ENCODE data around the gene EBF3. TPM values are rescaled to one million over a fixed set of nuclear protein-coding genes. Genes with fewer than 3 reads are reported as not detected.
A peak's percentile ranks its signal among the peaks of the same experiment; 100 is the strongest.

EBF3 gene
- polyA plus RNA-seq, 6 donors from 2014 or later: not detected

DNA sequence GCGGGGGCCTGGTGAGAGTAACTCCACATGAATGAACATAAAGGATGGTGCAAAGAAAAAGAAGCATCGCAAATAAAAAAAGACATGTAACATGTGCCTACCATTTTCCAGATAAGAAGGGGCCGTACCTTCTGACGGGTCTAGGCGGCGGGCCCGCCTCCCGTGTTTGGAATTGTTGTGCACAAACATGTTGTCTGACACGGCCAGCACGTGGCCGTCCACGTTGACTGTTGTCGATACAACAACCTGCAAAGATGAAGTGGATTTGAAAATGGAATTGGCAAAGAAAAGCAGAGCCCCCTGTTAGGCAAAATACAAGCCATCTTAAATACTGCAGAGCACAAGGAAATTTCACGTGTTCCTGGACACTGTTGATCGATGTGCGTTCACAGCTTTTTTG lies 90.7 kb downstream of the EBF3 start:
- Mint-ChIP-seq H3K27ac (no peak overlapping the region), H3K4me3 (no peak overlapping the region), H3K36me3 (no peaks in the 10 kb centered on the region), H3K9me3 (no peaks in the 10 kb centered on the region), H3K27me3 (peaks cover 0 to 18% (median 5%) of the 10 kb centered on the region in 3 donors), H3K4me1 (peaks cover 0 to 8% (median 4%) of the 10 kb centered on the region in 3 donors)
- DNase-seq (no peak), ATAC-seq (ENCODE audit: low read depth in 2 of 2) (no peak)

DNA sequence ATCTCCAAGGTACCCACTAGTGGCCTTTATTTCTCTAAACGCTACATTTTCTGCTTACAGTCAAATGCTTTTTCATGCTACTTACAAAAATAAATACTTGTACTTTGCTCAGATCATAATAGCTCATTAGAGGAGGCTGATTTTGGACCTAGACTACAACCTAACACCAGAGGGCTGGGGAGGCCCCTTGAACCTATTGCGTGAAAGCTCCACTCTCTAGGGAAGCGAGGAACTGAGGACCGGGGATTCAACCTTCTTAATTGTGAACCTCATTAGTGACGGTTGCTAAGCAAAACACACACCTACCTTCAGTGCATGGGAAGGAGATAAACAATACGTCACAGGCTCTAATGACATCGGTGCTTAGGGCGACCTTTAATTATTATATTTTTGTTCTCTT lies 92.1 kb downstream of the EBF3 start:
- DNase-seq: no peak
- Mint-ChIP-seq H3K27ac (no peak overlapping the region), H3K36me3 (no peaks in the 10 kb centered on the region), H3K9me3 (no peaks in the 10 kb centered on the region), H3K27me3 (peaks cover 0 to 18% (median 5%) of the 10 kb centered on the region in 3 donors), H3K4me1 (peaks cover 0 to 8% (median 4%) of the 10 kb centered on the region in 3 donors), H3K4me3 (no peak overlapping the region)
- ATAC-seq (ENCODE audit: low read depth in 2 of 2): no peak

DNA sequence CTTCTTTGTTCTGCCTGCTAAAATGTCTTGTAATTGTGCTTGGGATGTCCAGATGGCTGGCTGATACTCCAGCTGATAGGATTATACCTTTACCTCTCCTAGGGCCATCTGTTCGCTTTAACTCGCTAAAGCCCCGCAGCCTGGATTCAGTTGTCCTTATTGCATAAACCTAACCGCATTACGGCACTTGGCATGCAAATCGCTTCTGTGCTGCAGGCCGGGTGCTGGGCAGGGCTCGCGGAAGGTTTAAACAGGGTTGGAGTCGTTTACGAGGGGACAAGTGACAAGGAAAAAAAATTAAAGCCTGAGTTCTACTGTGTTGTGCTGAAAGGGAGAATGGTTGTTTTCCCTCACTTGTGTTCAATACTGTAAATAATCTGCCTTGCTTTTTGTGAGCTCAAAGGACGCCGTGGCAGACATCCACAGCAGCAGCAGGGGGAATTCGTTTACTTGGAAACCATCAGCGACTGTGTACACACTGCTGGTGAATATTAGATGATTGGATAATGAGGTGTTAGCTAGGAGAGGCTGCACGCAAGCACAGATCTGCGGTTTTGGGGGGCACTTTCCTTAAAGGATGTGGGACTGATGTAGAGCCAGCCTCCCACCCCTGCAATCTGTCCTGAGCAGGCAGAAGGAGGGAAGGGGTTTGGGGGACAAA lies 93.0 kb downstream of the EBF3 start:
- Mint-ChIP-seq H3K27ac (peak overlapping the region in 2 of 6 donors; percentile 39 to 52), H3K27me3 (peaks cover 0 to 18% (median 5%) of the 10 kb centered on the region in 3 donors), H3K4me1 (peaks cover 0 to 8% (median 4%) of the 10 kb centered on the region in 3 donors), H3K4me3 (no peak overlapping the region), H3K36me3 (no peaks in the 10 kb centered on the region), H3K9me3 (no peaks in the 10 kb centered on the region)
- no peak for ATAC-seq (ENCODE audit: low read depth in 2 of 2)
- no peak for DNase-seq

DNA sequence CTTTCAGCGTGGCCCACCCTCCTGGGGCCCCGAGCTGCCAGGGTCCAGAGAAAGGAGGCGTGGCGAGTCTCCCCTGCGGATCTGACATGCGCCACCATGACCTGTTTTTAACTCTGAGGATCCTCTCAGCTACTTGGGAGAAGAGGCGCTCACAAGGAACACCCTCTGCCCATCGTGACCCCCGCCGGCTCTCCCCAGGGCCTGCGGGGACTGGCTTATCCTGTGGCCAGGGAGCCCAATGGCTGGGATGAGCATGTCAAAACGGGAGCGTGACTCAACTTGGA lies 93.7 kb downstream of the EBF3 start:
- Mint-ChIP-seq H3K4me3 (no peak overlapping the region), H3K9me3 (no peaks in the 10 kb centered on the region), H3K27me3 (peaks cover 0 to 18% (median under 1%) of the 10 kb centered on the region in 3 donors), H3K36me3 (no peaks in the 10 kb centered on the region), H3K27ac (no peak overlapping the region), H3K4me1 (peaks cover 0 to 8% (median 4%) of the 10 kb centered on the region in 3 donors)
- no peak for ATAC-seq (ENCODE audit: low read depth in 2 of 2)
- DNase-seq: no peak

DNA sequence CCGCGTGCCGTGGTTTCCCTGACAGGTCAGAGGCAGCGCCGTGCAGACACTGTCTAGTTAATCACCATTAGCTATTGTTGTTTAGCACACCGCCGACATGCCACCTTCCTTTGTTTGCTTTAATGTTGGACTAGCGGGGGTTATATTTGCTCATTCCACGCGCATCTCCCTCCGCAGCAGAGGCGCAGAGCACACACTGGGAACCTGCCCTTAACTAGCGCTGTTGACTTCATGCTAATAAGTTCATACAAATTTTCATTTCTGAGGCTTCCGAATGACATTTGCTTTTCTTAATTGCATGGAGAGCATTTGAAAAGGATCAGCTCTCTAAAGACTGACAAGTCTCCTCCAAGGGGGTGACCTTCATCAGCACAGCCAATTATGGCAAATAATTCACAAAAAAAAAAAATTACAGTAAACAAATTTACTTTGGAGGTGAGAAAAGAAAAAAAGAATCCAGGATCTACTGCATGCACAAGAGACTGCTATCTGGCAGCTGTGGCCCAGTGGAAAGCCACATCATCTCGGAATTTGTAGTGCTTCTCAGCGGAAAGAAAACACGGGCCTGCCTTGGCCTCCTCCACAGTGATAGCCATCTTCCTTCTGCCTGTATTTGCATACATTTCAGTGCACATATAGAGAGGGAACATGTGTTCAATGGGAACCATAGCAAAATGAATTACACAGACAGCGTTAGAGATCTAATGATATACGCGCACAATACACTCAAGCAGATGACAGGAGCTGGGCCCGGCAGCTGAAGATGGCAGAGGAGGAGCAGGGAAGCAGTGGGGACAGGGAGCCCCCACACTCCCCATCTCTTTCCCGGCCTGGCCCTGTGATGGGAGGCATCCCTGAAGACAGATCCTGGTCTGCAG lies 94.2 kb downstream of the EBF3 start:
- Mint-ChIP-seq H3K4me3 (no peak overlapping the region), H3K4me1 (peaks cover 0 to 8% (median 4%) of the 10 kb centered on the region in 3 donors), H3K9me3 (no peaks in the 10 kb centered on the region), H3K36me3 (no peaks in the 10 kb centered on the region), H3K27me3 (peaks cover 0 to 18% (median 0%) of the 10 kb centered on the region in 3 donors), H3K27ac (no peak overlapping the region)
- DNase-seq (no peak), ATAC-seq (ENCODE audit: low read depth in 2 of 2) (no peak)

DNA sequence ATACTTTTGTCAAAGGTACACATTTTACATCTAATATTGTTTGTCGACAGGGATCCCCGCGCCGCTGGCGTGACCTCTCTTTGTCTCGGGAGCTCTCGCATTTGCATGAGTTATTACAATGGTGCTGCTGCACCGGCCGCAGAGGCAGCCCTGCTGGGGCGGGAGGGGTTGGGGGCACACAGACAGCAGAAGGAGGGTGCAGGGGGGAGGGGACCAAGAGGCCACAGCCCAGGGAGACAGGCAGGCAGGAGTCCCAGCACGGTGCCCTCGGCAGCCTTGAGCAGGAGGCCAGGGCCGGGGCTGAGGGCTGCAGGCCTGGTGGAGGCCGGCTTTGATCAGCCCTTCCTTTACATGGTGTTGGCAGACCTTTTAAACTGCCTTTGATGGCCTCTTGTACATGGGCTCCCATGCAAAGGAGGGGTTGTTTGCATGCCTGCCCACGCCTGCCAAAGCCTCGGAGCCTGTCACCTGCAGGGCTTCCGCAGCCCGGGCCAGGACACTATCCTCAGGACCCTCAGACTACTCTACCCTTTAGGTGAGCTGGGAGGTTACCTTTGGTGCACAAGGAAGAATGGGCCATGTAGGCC lies 95.5 kb downstream of the EBF3 start:
- Mint-ChIP-seq H3K4me1 (peaks cover 0 to 8% (median 4%) of the 10 kb centered on the region in 3 donors), H3K4me3 (no peak overlapping the region), H3K27me3 (peaks cover 0 to 18% (median 0%) of the 10 kb centered on the region in 3 donors), H3K27ac (no peak overlapping the region), H3K36me3 (no peaks in the 10 kb centered on the region), H3K9me3 (no peaks in the 10 kb centered on the region)
- DNase-seq (no peak), ATAC-seq (ENCODE audit: low read depth in 2 of 2) (no peak)

DNA sequence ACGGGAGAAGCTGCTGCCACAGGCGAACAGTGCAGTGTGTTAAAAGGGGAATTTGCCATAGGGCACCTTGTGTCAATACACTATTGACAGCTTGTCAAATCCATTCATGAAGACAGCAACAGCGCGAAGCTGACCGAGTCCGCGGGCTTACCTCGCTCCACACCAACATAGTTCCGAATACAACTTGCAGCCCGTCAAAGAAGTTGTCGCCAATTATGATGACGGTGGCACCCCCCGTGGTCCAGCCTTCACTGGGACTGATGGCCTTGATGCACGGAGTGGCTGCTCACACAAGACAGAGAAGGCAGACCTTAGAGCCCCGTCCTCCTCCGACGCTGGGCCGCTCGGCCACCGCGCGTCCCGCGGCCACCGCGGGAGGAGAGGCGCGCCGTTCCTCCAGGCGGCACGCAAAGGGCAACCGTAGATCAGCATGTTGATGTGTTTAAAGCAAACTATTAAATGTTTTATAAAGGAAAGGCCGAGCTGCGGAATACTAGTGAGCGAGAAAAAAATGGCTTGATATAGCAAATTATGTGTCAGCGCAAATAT lies 96.4 kb downstream of the EBF3 start:
- H3K36me3 Mint-ChIP-seq: no peaks in the 10 kb centered on the region
- peaks cover 0 to 18% (median 0%) of the 10 kb centered on the region in 3 donors for H3K27me3 Mint-ChIP-seq
- DNase-seq (no peak), ATAC-seq (ENCODE audit: low read depth in 2 of 2) (no peak)
- H3K4me3 Mint-ChIP-seq: no peak overlapping the region
- H3K27ac Mint-ChIP-seq: peak overlapping the region in 1 of 6 donors; percentile 57
- H3K9me3 Mint-ChIP-seq: no peaks in the 10 kb centered on the region
- H3K4me1 Mint-ChIP-seq: peaks cover 0 to 8% (median 4%) of the 10 kb centered on the region in 3 donors

DNA sequence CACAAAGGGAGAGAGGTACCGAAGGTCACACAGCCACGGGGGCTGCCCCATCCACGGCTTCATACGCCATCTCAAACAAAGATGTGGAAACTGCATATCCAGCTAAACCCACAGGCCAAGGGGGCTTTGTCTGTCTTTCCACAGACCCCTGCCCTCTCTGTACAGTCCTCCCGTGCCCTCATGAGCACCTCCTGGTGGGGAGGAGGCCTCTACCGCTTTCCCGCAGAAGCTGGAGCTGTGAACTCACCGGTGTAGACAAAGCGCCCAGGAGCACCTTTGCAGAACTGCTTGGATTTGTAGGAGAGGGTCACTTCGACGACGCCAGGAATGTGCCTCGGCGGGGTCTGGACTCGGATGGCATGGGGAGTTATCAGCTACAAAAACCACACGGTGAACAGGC lies 97.2 kb downstream of the EBF3 start:
- H3K36me3 Mint-ChIP-seq: no peaks in the 10 kb centered on the region
- peaks cover 0 to 18% (median 0%) of the 10 kb centered on the region in 3 donors for H3K27me3 Mint-ChIP-seq
- DNase-seq: no peak
- no peak for ATAC-seq (ENCODE audit: low read depth in 2 of 2)
- H3K4me3 Mint-ChIP-seq: peak overlapping the region in 1 of 8 donors; percentile 80
- no peak overlapping the region for H3K27ac Mint-ChIP-seq
- H3K9me3 Mint-ChIP-seq: no peaks in the 10 kb centered on the region
- peaks cover 0 to 8% (median 4%) of the 10 kb centered on the region in 3 donors for H3K4me1 Mint-ChIP-seq

DNA sequence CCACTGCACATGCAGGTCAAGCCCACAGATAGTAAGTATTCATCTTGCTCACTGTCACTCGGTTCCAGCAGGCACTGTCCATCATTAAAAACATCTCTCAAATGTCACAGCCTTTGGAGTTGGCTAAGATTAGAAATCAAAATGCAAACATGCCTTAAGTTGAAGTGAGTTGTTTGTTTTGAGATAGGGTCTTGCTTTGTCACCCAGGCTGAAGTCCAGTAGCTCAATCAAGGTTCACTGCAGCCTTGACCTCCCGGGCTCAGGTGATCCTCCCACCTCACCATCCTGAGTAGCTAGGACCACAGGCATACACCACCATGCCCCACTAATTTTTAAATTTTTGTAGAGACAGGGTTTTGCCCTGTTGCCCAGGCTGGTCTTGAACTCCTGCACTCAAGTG lies 98.1 kb downstream of the EBF3 start:
- no peaks in the 10 kb centered on the region for H3K36me3 Mint-ChIP-seq

DNA sequence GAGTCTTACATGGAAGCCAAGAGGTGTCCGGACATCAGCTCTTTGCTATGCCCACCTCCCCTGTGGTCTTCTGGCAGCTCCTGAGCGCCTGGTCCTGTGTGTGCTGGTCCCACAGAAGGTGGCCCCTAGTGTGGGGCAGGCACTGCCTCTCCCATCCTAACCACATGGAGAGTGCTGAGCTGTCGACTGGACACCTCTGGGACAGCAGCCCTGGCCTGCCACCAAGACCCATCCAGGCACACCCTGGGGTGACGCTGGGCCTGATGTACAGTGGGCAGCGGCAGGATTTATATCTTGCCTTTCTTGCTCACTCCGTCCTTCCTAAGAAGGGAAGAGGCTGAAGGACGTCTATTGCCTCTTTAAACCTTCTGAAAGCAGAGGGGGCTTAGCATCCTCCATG lies 98.7 kb downstream of the EBF3 start:
- H3K9me3 Mint-ChIP-seq: no peaks in the 10 kb centered on the region
- no peaks in the 10 kb centered on the region for H3K4me1 Mint-ChIP-seq
- DNase-seq (no peak), ATAC-seq (ENCODE audit: low read depth in 2 of 2) (no peak)
- no peaks in the 10 kb centered on the region for H3K36me3 Mint-ChIP-seq
- H3K27ac Mint-ChIP-seq: no peak overlapping the region
- peaks cover 0 to 9% (median 0%) of the 10 kb centered on the region in 3 donors for H3K27me3 Mint-ChIP-seq
- no peak overlapping the region for H3K4me3 Mint-ChIP-seq

More for the DNA sequence above, 98.1 kb downstream of the EBF3 start:
- Mint-ChIP-seq H3K4me3 (no peak overlapping the region), H3K9me3 (no peaks in the 10 kb centered on the region), H3K4me1 (peaks cover 0 to 4% (median 3%) of the 10 kb centered on the region in 3 donors), H3K27me3 (peaks cover 0 to 14% (median 0%) of the 10 kb centered on the region in 3 donors), H3K27ac (no peak overlapping the region)
- DNase-seq (no peak), ATAC-seq (ENCODE audit: low read depth in 2 of 2) (no peak)

DNA sequence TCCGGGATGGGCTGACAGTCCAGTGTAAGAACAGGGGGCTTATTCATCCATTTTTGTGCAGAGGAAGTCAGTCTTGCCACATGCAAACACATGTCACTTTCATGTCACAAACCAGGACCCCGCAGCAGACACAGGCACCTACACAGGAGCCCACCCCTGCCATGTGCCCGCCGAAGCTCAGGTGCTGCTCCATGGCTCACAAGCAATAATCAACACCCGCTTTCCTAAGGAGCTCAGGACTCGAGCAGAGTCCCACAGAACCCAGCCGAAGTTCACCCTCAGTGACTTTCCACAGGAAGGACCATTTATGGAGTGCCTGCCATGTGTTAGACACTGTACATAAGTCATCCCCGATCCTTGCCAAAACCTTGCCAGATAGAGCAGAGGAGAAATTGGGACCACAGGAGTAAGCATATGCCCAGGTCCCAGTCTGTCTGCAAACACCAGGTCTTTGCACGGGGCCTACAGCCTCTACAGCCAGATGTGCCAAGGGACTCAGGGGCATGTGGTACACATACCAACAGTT lies 99.4 kb downstream of the EBF3 start:
- no peaks in the 10 kb centered on the region for H3K9me3 Mint-ChIP-seq

DNA sequence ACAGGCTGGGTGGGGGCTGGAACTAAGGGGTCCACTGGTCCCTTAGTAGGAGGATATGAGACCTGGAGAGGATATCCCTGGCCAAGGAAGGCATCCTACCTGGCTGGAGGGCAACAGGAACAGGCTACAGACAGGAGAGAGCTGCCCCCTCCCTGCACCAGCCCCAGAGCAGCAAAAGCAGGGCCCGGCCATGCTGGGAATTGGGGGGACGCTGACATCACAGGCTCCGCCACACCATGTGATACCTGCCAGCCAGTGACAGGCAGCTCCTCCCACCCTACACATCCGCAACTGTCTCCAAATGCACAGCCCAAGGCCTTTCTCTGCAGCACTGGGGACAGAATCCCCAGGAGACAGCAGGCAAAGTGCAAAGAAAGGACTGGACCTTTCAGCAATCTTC lies 100.0 kb downstream of the EBF3 start:
- H3K4me3 Mint-ChIP-seq: no peak overlapping the region
- DNase-seq: no peak
- H3K36me3 Mint-ChIP-seq: no peaks in the 10 kb centered on the region
- no peaks in the 10 kb centered on the region for H3K4me1 Mint-ChIP-seq
- H3K27ac Mint-ChIP-seq: no peak overlapping the region
- ATAC-seq (ENCODE audit: low read depth in 2 of 2): no peak
- peaks cover 0 to 2% (median 0%) of the 10 kb centered on the region in 7 donors for H3K9me3 Mint-ChIP-seq
- no peaks in the 10 kb centered on the region for H3K27me3 Mint-ChIP-seq

More for the DNA sequence above, 99.4 kb downstream of the EBF3 start:
- Mint-ChIP-seq H3K4me3 (no peak overlapping the region), H3K27ac (no peak overlapping the region), H3K36me3 (no peaks in the 10 kb centered on the region), H3K4me1 (no peaks in the 10 kb centered on the region), H3K27me3 (peaks cover 0 to 1% (median 0%) of the 10 kb centered on the region in 3 donors)
- DNase-seq (no peak), ATAC-seq (ENCODE audit: low read depth in 2 of 2) (no peak)

DNA sequence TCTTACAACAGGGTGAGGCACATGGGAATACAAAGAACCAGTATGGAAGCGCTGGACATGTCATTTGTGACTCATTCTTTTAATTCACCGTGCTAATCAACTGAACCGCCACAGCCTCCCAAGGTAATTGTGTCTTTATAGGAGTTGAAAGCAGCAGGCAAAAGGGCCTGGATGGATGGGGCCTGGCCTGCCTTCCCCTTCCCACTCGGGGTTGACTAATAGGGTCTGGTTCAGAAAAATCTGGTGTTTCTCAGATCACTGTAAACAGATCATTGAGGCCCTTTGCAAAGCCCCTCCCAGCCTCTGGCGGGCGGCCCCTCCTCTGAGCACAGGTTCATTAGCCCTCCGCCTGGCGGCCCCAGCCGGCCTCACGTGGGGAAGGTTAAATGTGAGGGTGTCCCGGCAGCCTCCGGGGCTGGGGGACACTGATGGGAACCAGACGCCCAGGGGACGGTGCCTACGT lies 100.8 kb downstream of the EBF3 start:
- Mint-ChIP-seq H3K27me3 (no peaks in the 10 kb centered on the region), H3K9me3 (peaks cover 0 to 2% (median 0%) of the 10 kb centered on the region in 7 donors), H3K4me3 (no peak overlapping the region), H3K27ac (no peak overlapping the region), H3K36me3 (no peaks in the 10 kb centered on the region), H3K4me1 (no peaks in the 10 kb centered on the region)
- no peak for ATAC-seq (ENCODE audit: low read depth in 2 of 2)
- no peak for DNase-seq

Data from naive B cell (primary cell).